Measurements from ENCODE around the gene ARHGAP11A.

Gene ARHGAP11A

GRCh38 chr15:32688151-32688639 is 72.9 kb downstream of the ARHGAP11A start:
- DNase-seq (ENCODE audit: low spot score), result no peak

Measured in hematopoietic multipotent progenitor cell treated with erythropoietin and hydrocortisone succinate and interleukin-3 and kit ligand, for 17 days (in vitro differentiated cells).